Erythroblast (primary cell): ENCODE results near the gene CCS.

Source experiments
- DNase-seq, 2 experiments: peaks; one replicate each; lab custom pipeline; 2025; lab: John Stamatoyannopoulos, UW
- GATA1 ChIP-seq: IDR thresholded peaks from 2 replicates; pipeline ENCODE4 v1.6.1; 2011; ENCODE audit warnings: low read depth, mild to moderate bottlenecking, control low read depth, low read length, moderate library complexity
- POLR2A ChIP-seq: IDR thresholded peaks from 2 replicates; pipeline ENCODE4 v1.6.1; 2011; ENCODE audit warnings: mild to moderate bottlenecking, low read length

The CCS gene

GRCh38 chr11:66555416-66555815 lies 37.6 kb upstream of the CCS start:
- TF ChIP-seq GATA1 (no peak), POLR2A (no peak)
- DNase-seq, result no peak

- DNase-seq, result no peak
- TF ChIP-seq POLR2A, result no peak
- no peak for TF ChIP-seq GATA1
Measured at GRCh38 chr11:66556086-66556485, 36.9 kb upstream of the CCS start.

- DNase-seq, result no peak
- TF ChIP-seq GATA1, result no peak
- TF ChIP-seq POLR2A, result no peak
Measured at GRCh38 chr11:66557733-66558326, 35.2 kb upstream of the CCS start.

- TF ChIP-seq POLR2A (no peak), GATA1 (no peak)
- peak; percentile 58 to 63 for DNase-seq
Measured at GRCh38 chr11:66559142-66559865, 33.7 kb upstream of the CCS start.

- DNase-seq, result no peak
- TF ChIP-seq POLR2A (no peak), GATA1 (no peak)
Measured at GRCh38 chr11:66559866-66560676, 32.9 kb upstream of the CCS start.

- TF ChIP-seq GATA1 (no peak), POLR2A (no peak)
- no peak for DNase-seq
Measured at GRCh38 chr11:66561178-66561974, 31.6 kb upstream of the CCS start.

- DNase-seq, result no peak
- TF ChIP-seq GATA1 (no peak), POLR2A (no peak)
Measured at GRCh38 chr11:66561975-66562248, 31.1 kb upstream of the CCS start.

- DNase-seq, result no peak
- no peak for TF ChIP-seq GATA1
- TF ChIP-seq POLR2A, result no peak
Measured at GRCh38 chr11:66562275-66562674, 30.7 kb upstream of the CCS start.

- no peak for DNase-seq
- TF ChIP-seq POLR2A (no peak), GATA1 (no peak)
Measured at GRCh38 chr11:66562907-66563583, 29.9 kb upstream of the CCS start.

GRCh38 chr11:66563832-66564231 lies 29.2 kb upstream of the CCS start:
- DNase-seq, result no peak
- no peak for TF ChIP-seq GATA1
- TF ChIP-seq POLR2A, result no peak

- DNase-seq, result no peak
- TF ChIP-seq POLR2A, result no peak
- no peak for TF ChIP-seq GATA1
Measured at GRCh38 chr11:66564538-66564937, 28.4 kb upstream of the CCS start.

GRCh38 chr11:66564984-66565383 lies 28.0 kb upstream of the CCS start:
- no peak for TF ChIP-seq POLR2A
- TF ChIP-seq GATA1, result no peak
- no peak for DNase-seq

- TF ChIP-seq POLR2A, result no peak
- DNase-seq, result no peak
Measured at GRCh38 chr11:66566221-66566620, 26.8 kb upstream of the CCS start.
